Fibroblast of lung (primary cell): ENCODE measurements around the gene TPP2.

Source experiments
- EZH2 ChIP-seq: IDR thresholded peaks from 2 replicates; pipeline ENCODE4 v1.5.1; 2012; ENCODE audit warnings: low read length, control low read depth, mild to moderate bottlenecking; ENCODE audit errors: missing control alignments
- TF ChIP-seq, protein P1 (sequence below), 2 donors: IDR thresholded peaks in 1 of 2; conservative IDR thresholded peaks in 1 of 2; 1 replicate in 1 of 2; 2 replicates in 1 of 2; pipeline ENCODE4 v1.5.1; 2011 to 2012; ENCODE audit warnings: low read length in 2 of 2, control low read depth in 1 of 2, inconsistent platforms in 1 of 2, low read depth in 1 of 2, mild to moderate bottlenecking in 1 of 2

DNA sequence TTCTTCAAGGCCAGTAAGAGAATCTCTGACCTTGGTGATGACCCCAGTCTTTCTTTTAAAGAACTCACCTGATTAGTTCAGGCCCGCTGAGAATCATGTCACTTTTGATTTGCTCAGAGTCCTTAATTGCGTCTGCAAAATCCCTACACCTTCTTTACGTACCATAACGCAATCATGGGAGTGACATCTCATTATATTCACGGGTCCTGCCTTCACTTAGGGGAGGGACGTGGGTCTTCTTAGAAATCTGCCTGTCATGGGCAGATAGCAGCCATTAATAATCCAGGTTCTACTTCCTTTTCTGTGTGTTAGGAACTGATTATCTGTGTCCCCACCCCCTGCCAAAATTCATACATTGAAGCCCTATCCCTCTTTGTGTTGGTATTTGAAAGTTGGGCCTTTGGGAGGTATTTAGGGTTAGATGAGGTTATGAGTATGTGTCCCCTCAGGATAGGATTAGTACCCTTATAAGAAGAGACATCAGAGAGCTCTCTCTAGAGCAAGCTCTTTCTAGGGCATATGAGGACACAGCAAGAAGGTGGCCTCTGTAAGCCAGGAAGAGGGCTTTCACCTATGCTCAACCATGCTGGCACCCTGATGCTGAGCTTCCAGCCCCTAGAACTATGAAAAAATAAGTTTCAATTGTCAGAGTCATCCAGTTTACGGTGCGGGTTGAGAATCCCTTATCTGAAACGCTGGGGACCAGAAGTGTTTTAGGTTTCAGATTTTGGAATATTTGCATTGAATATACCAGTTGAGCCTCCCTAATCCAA lies 9.9 kb downstream of the TPP2 start:
- TF ChIP-seq, protein P1, sequence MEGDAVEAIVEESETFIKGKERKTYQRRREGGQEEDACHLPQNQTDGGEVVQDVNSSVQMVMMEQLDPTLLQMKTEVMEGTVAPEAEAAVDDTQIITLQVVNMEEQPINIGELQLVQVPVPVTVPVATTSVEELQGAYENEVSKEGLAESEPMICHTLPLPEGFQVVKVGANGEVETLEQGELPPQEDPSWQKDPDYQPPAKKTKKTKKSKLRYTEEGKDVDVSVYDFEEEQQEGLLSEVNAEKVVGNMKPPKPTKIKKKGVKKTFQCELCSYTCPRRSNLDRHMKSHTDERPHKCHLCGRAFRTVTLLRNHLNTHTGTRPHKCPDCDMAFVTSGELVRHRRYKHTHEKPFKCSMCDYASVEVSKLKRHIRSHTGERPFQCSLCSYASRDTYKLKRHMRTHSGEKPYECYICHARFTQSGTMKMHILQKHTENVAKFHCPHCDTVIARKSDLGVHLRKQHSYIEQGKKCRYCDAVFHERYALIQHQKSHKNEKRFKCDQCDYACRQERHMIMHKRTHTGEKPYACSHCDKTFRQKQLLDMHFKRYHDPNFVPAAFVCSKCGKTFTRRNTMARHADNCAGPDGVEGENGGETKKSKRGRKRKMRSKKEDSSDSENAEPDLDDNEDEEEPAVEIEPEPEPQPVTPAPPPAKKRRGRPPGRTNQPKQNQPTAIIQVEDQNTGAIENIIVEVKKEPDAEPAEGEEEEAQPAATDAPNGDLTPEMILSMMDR (conservative IDR thresholded peaks at IDR 0.05 in 1 of 2, IDR thresholded peaks at IDR 0.05 in 1 of 2; ENCODE audit: low read depth in 1 of 2, low read length in 2 of 2): no peak
- TF ChIP-seq EZH2: no peak
